Endothelial cell of umbilical vein (primary cell): ENCODE measurements around the gene ENOPH1. TPM values are rescaled to one million over a fixed set of nuclear protein-coding genes. Genes with fewer than 3 reads are reported as not detected.
"Not testable (repeated sequence)": the region's sequence is repeated elsewhere in the genome, so short reads cannot be mapped to it uniquely, and the experiment has no call there.

Experiments
- BruUV-seq: library from RNA; stranded (reverse); fragments of 400-500 nt; replicated peaks from 2 replicates; lab custom pipeline; 2021; lab: Mats Ljungman, UMichigan
- CTCF ChIA-PET: fragments of 300-600, 350-600 bp; sonication (Branson Sonifier 250); formaldehyde crosslinking; loops from one replicate; lab custom pipeline; 2021; ENCODE audit warnings: antibody characterized with exemption, inconsistent platforms; lab: Charles Lee
- POLR2A ChIA-PET: fragments of 300-600, 350-600 bp; sonication (Branson Sonifier 250); formaldehyde crosslinking; loops from one replicate; lab custom pipeline; 2021; ENCODE audit warnings: antibody characterized with exemption, inconsistent platforms; lab: Charles Lee
- DNase-seq: peaks from one replicate; pipeline ENCODE4 v3.0.0-alpha.2; 2011; ENCODE audit warnings: low read depth, low spot score
- FAIRE-seq: peaks from 2 replicates; lab custom pipeline; 2011; peaks lifted over from hg19 to GRCh38; lab: Jason Lieb, UNC
- H2AFZ ChIP-seq: 2 replicates; pipeline ENCODE4 v1.6.0; 2012; ENCODE audit warnings: low read depth, low read length, control low read depth, inconsistent platforms
- H3K27ac ChIP-seq: 2 replicates; pipeline ENCODE4 v1.5.1; 2011; ENCODE audit warnings: low read depth, mild to moderate bottlenecking, control low read depth, low read length, moderate library complexity; ENCODE audit not compliant: insufficient read depth
- H3K27me3 ChIP-seq, 2 experiments: 2 replicates each; pipeline versions ENCODE4 v1.6.0 to v1.6.1; 2011; ENCODE audit warnings: low read length in 2 of 2, mixed read lengths in 1 of 2; ENCODE audit not compliant: control insufficient read depth in 2 of 2, insufficient read depth in 2 of 2
- H3K36me3 ChIP-seq, 2 experiments: 2 replicates in 1 of 2; 3 replicates in 1 of 2; pipeline ENCODE4 v1.5.1; 2011; ENCODE audit warnings: low read length in 2 of 2, mild to moderate bottlenecking in 1 of 2, moderate library complexity in 1 of 2; ENCODE audit not compliant: control insufficient read depth in 2 of 2, insufficient read depth in 2 of 2; ENCODE audit errors: extremely low read depth in 1 of 2
- H3K4me1 ChIP-seq: 3 replicates; pipeline ENCODE4 v1.5.1; 2011; ENCODE audit warnings: mild to moderate bottlenecking, low read length; ENCODE audit not compliant: control insufficient read depth, insufficient read depth; ENCODE audit errors: extremely low read depth
- H3K4me2 ChIP-seq: 2 replicates; pipeline ENCODE4 v1.6.1; 2011; ENCODE audit warnings: low read length, control low read depth, mixed read lengths; ENCODE audit not compliant: insufficient read depth
- H3K4me3 ChIP-seq, 3 experiments: fragments of 200-600 bp in 1 of 3; sonication (generic), shearing (Covaris generic) in 1 of 3; replicated peaks in 1 of 3; 2 replicates each; pipeline ENCODE4 v1.5.1; 2011 to 2016; ENCODE audit warnings: control low read depth in 3 of 3, low read length in 3 of 3, mild to moderate bottlenecking in 2 of 3, inconsistent platforms in 1 of 3, low read depth in 1 of 3, moderate library complexity in 1 of 3; ENCODE audit not compliant: insufficient read depth in 1 of 3
- H3K79me2 ChIP-seq: 2 replicates; pipeline ENCODE4 v1.6.0; 2012; ENCODE audit warnings: low read length, inconsistent platforms; ENCODE audit not compliant: control insufficient read depth, insufficient read depth
- H3K9ac ChIP-seq: replicated peaks from 2 replicates; pipeline ENCODE3; 2011; ENCODE audit warnings: low read length, control low read depth; ENCODE audit not compliant: insufficient read depth; ENCODE audit errors: extremely low read depth
- H3K9me1 ChIP-seq: replicated peaks from 3 replicates; pipeline ENCODE4 v1.6.0; 2011; ENCODE audit warnings: mild to moderate bottlenecking, low read length; ENCODE audit not compliant: control insufficient read depth, insufficient read depth; ENCODE audit errors: extremely low read depth
- H3K9me3 ChIP-seq: replicated peaks from 2 replicates; pipeline ENCODE4 v1.5.1; 2012; ENCODE audit warnings: low read length, inconsistent platforms; ENCODE audit not compliant: control insufficient read depth, insufficient read depth
- H4K20me1 ChIP-seq: replicated peaks from 2 replicates; pipeline ENCODE3; 2011; ENCODE audit warnings: mild to moderate bottlenecking, low read length; ENCODE audit not compliant: control insufficient read depth, insufficient read depth; ENCODE audit errors: extremely low read depth
- CTCF ChIP-seq, 2 donors: IDR thresholded peaks; 1 replicate in 1 of 2; 2 replicates in 1 of 2; pipeline ENCODE4 v1.5.1; 2011; ENCODE audit warnings: low read length in 2 of 2, mild to moderate bottlenecking in 2 of 2, moderate library complexity in 2 of 2, control low read depth in 1 of 2, inconsistent platforms in 1 of 2, low read depth in 1 of 2; ENCODE audit not compliant: insufficient read depth in 1 of 2; ENCODE audit errors: extremely low read depth in 1 of 2
- EZH2 ChIP-seq: IDR thresholded peaks from 2 replicates; pipeline ENCODE4 v1.6.1; 2012; ENCODE audit warnings: borderline replicate concordance, low read depth, mild to moderate bottlenecking, moderate library complexity, low read length, inconsistent platforms; ENCODE audit not compliant: severe bottlenecking
- JUN ChIP-seq: IDR thresholded peaks from 2 replicates; pipeline ENCODE4 v1.6.1; 2011; ENCODE audit warnings: borderline replicate concordance, low read depth; ENCODE audit not compliant: insufficient read length, insufficient read depth
- MYC ChIP-seq: IDR thresholded peaks from one replicate; pipeline ENCODE4 v1.6.1; 2011; ENCODE audit warnings: mild to moderate bottlenecking, low read depth, low read length
- POLR2AphosphoS5 ChIP-seq: IDR thresholded peaks from 2 replicates; pipeline ENCODE4 v1.6.1; 2012; ENCODE audit warnings: low read depth, mild to moderate bottlenecking, control low read depth, low read length, moderate library complexity; ENCODE audit not compliant: insufficient read depth
- dilution Hi-C: fragments of 300-500 bp; cut with MboI; formaldehyde crosslinking; loops from one replicate; pipeline ENCODE4 v1.15.0; 2019; ENCODE audit warnings: low sequenced_read_pairs; ENCODE audit not compliant: extremely low pct_ligation_motif_present
- intact Hi-C: fragments of 100-400 bp; cut with micrococcal nuclease; formaldehyde crosslinking; loops from one replicate; pipeline ENCODE4 v1.10.0; 2022
- polyA plus RNA-seq, 4 experiments: library from polyadenylated mRNA; depleted of rRNA in 3 of 4; stranded (reverse) in 3 of 4; unstranded in 1 of 4; fragments of >200 nt; gene quantifications; 2 replicates each; pipeline versions ENCODE4 v1.2.1 to v1.2.3, GENCODE V29; 2011 to 2012; ENCODE audit warnings: missing spikeins in 1 of 4
- total RNA-seq: library from RNA; stranded (reverse); gene quantifications from 2 replicates; pipeline ENCODE4 v1.2.3, GENCODE V29; 2021

ENOPH1 gene
- total and polyA plus RNA-seq, 2 donors (not counting 3 experiments of a cell fraction or from before 2014, with no cell fraction given) = 11.1 to 35.0 TPM

DNA sequence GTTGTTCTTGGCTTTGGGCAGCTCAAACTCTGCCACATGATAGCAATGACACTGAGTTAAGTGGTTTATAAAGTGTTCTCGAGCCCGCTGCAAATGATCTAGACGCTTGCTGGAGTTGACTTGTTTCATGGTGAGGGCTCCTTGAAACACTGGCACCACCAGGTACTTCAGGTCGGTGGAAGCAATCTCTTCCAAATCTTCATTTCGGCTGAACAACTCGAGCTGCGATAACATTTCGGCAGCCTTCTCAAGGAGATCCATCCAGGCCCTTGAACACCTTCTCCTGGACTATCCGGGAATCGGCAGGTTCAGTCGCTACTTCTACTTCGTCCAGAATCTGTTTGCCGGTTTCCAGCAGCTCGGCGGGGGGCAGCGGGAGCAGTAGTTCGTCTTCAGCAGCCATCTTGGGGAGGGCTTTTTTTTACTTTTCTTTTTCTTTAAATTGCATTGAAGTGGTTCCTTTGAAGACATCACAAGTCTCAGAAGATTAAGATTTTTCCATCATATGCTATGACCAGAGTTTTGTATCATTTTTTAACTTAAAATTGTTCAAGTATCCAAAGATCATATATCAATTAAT lies 28.1 kb upstream of the ENOPH1 start:
- H4K20me1 ChIP-seq = no peaks in the 10 kb centered on the region
- H3K9me1 ChIP-seq = no peaks in the 10 kb centered on the region
- H3K27me3 ChIP-seq = peaks cover 3 to 5% of the 10 kb centered on the region in 2 experiments
- no peaks in the 10 kb centered on the region for H3K36me3 ChIP-seq
- no peak for FAIRE-seq
- H3K4me3 ChIP-seq = no peak overlapping the region
- no peaks in the 10 kb centered on the region for H3K4me1 ChIP-seq
- no peak for DNase-seq
- H3K9ac ChIP-seq = no peak overlapping the region
- intact Hi-C loops (no loop called here), dilution Hi-C loops (no loop called here)
- no peak overlapping the region for H3K4me2 ChIP-seq
- ChIA-PET POLR2A (no interaction called here), CTCF (no interaction called here)
- H3K27ac ChIP-seq = no peak overlapping the region
- no TSS peak for BruUV-seq
- TF ChIP-seq MYC (no peak), JUN (no peak), CTCF (IDR thresholded peaks at IDR 0.05; ENCODE audit: extremely low read depth in 1 of 2, insufficient read depth in 1 of 2, low read depth in 1 of 2, low read length in 2 of 2) (no peak), EZH2 (no peak)
- H3K9me3 ChIP-seq = no peaks in the 10 kb centered on the region
- no peaks in the 10 kb centered on the region for H3K79me2 ChIP-seq
- no peak overlapping the region for H2AFZ ChIP-seq

DNA sequence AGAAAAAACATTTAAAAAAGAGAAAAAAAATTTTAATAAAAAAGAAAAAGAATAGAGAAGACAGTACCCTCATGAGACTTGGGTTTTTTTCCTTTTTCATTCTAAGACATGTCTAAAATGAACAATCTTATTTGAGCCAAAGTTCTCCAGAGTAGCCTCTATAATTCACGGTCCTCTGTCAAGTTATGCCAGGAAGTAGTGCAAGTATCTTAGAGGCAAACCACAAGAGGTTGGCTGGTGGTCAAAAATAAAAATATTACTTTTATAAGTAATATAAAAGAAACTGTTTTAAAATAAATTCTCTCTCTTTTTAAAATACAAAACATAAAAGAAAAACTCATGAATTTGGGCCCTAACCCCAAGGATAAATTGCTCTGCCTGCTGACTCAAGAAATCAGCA lies 26.7 kb upstream of the ENOPH1 start:
- TF ChIP-seq MYC (no peak), POLR2AphosphoS5 (no peak)
- Histone ChIP-seq H3K79me2 (no peaks in the 10 kb centered on the region), H3K4me2 (no peak overlapping the region), H3K36me3 (no peaks in the 10 kb centered on the region), H2AFZ (no peak overlapping the region), H3K27me3 (peaks cover 3 to 5% of the 10 kb centered on the region in 2 experiments), H4K20me1 (no peaks in the 10 kb centered on the region), H3K9me1 (no peaks in the 10 kb centered on the region), H3K4me1 (no peaks in the 10 kb centered on the region), H3K9ac (no peak overlapping the region), H3K4me3 (no peak overlapping the region), H3K9me3 (no peaks in the 10 kb centered on the region), H3K27ac (no peak overlapping the region)
- BruUV-seq = no TSS peak
- dilution Hi-C loops = no loop called here
- CTCF ChIA-PET = no interaction called here
- no peak for FAIRE-seq
- intact Hi-C loops = no loop called here
- POLR2A ChIA-PET = no interaction called here
- DNase-seq = no peak

DNA sequence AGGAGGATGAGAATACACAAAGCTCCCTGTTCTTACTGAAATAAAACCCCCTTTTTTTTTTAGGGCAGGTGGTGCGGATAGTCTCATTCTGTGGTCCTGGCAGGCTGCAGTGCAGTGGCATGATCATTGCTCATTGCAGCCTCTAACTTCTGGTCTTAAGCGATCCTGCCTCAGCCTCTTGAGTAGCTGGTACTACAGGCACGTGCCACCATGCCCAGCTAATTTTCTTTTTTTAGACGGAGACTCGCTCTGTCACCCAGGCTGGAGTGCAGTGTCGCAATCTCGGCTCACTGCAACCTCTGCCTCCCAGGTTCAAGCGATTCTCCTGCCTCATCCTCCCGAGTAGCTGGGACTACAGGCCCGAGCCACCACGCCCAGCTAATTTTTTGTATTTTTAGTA lies 15.3 kb upstream of the ENOPH1 start:
- DNase-seq, FAIRE-seq, H3K36me3 ChIP-seq, H3K27ac ChIP-seq, POLR2A ChIA-PET, intact Hi-C loops, H2AFZ ChIP-seq, BruUV-seq, H4K20me1 ChIP-seq, H3K9me1 ChIP-seq, H3K4me3 ChIP-seq, H3K4me2 ChIP-seq, H3K4me1 ChIP-seq, dilution Hi-C loops, H3K9ac ChIP-seq, H3K9me3 ChIP-seq, H3K79me2 ChIP-seq: not testable (repeated sequence)
- CTCF ChIA-PET = interaction anchor here (1.2 to 2.0 kb wide), 2 partner anchors 13 to 14 kb away, joined by 3 to 5 read pairs; no protein-coding TSS in a partner anchor
- H3K27me3 ChIP-seq = peaks cover 0 to 17% of the 10 kb centered on the region in 2 experiments
